Mammary epithelial cell (primary cell): ENCODE data around the gene PIP4K2A.

Source experiments
- EZH2 ChIP-seq: IDR thresholded peaks from 2 replicates; pipeline ENCODE4 v1.6.1; 2012; ENCODE audit warnings: low read length, inconsistent platforms, borderline replicate concordance
- TF ChIP-seq, protein P1 (sequence below), 2 donors: IDR thresholded peaks in 1 of 2; conservative IDR thresholded peaks in 1 of 2; 2 replicates each; pipeline ENCODE4 v1.5.1; 2011 to 2012; ENCODE audit warnings: inconsistent platforms in 2 of 2, low read length in 2 of 2, mild to moderate bottlenecking in 2 of 2, control low read depth in 1 of 2, low read depth in 1 of 2; ENCODE audit not compliant: insufficient read depth in 1 of 2; ENCODE audit errors: extremely low read depth in 1 of 2

- TF ChIP-seq, protein P1, sequence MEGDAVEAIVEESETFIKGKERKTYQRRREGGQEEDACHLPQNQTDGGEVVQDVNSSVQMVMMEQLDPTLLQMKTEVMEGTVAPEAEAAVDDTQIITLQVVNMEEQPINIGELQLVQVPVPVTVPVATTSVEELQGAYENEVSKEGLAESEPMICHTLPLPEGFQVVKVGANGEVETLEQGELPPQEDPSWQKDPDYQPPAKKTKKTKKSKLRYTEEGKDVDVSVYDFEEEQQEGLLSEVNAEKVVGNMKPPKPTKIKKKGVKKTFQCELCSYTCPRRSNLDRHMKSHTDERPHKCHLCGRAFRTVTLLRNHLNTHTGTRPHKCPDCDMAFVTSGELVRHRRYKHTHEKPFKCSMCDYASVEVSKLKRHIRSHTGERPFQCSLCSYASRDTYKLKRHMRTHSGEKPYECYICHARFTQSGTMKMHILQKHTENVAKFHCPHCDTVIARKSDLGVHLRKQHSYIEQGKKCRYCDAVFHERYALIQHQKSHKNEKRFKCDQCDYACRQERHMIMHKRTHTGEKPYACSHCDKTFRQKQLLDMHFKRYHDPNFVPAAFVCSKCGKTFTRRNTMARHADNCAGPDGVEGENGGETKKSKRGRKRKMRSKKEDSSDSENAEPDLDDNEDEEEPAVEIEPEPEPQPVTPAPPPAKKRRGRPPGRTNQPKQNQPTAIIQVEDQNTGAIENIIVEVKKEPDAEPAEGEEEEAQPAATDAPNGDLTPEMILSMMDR (conservative IDR thresholded peaks at IDR 0.05 in 1 of 2, IDR thresholded peaks at IDR 0.05 in 1 of 2; ENCODE audit: extremely low read depth in 1 of 2, insufficient read depth in 1 of 2, low read depth in 1 of 2, low read length in 2 of 2) = no peak
- no peak for TF ChIP-seq EZH2
Observed at GRCh38 chr10:22646388-22646853, 68.0 kb downstream of the PIP4K2A start.
